SK-N-SH (cell line): ENCODE data around the gene NUP37. TPM values are rescaled to one million over a fixed set of nuclear protein-coding genes. Genes with fewer than 3 reads are reported as not detected.

ENCODE experiments used
- CTCF ChIA-PET: fragments of 300-600, 350-600 bp; formaldehyde crosslinking; extraction: SDS; loops from one replicate; lab custom pipeline; 2021; lab: Yijun Ruan, JAX
- POLR2A ChIA-PET: fragments of 350-600 bp; sonication (Branson Sonifier 250); formaldehyde crosslinking; extraction: SDS; loops from one replicate; lab custom pipeline; 2020; ENCODE audit warnings: antibody characterized with exemption, inconsistent platforms; lab: Yijun Ruan, JAX
- DNase-seq: peaks from one replicate; pipeline ENCODE4 v3.0.0; 2012
- H2AFZ ChIP-seq: fragments of 200-600 bp; sonication (generic); 2 replicates; pipeline ENCODE4 v1.8.1; 2016; ENCODE audit warnings: antibody characterized with exemption, mild to moderate bottlenecking, low read depth
- H3F3A ChIP-seq: fragments of 200-600 bp; sonication (generic); replicated peaks from 2 replicates; pipeline ENCODE3; 2016; ENCODE audit warnings: antibody characterized with exemption, mild to moderate bottlenecking; ENCODE audit not compliant: insufficient read depth
- H3K27ac ChIP-seq, 2 experiments: fragments of 200-500 bp in 1 of 2; fragments of 200-600 bp in 1 of 2; sonication (Bioruptor generic) in 1 of 2; sonication (generic), shearing (Covaris generic) in 1 of 2; 2 replicates each; pipeline versions ENCODE4 v1.5.1 to v1.6.1; 2014 to 2016; ENCODE audit warnings: low read depth in 2 of 2, inconsistent platforms in 1 of 2, low read length in 1 of 2, mild to moderate bottlenecking in 1 of 2, mixed read lengths in 1 of 2
- H3K27me3 ChIP-seq: fragments of 200-600 bp; sonication (generic), shearing (Covaris generic); 2 replicates; pipeline ENCODE4 v1.6.1; 2016; ENCODE audit warnings: mixed run types; ENCODE audit not compliant: insufficient read depth
- H3K36me3 ChIP-seq, 2 experiments: fragments of 200-500 bp in 1 of 2; fragments of 200-600 bp in 1 of 2; sonication (Bioruptor generic) in 1 of 2; sonication (generic) in 1 of 2; replicated peaks in 1 of 2; 2 replicates each; pipeline versions ENCODE3 to v1.5.1; 2014 to 2016; ENCODE audit warnings: low read length in 1 of 2, mild to moderate bottlenecking in 1 of 2; ENCODE audit not compliant: insufficient read depth in 2 of 2, control insufficient read depth in 1 of 2
- H3K4me1 ChIP-seq, 2 experiments: fragments of 200-500 bp in 1 of 2; fragments of 200-600 bp in 1 of 2; sonication (Bioruptor generic) in 1 of 2; sonication (generic), shearing (Covaris generic) in 1 of 2; 2 replicates each; pipeline versions ENCODE4 v1.5.1 to v1.6.1; 2014 to 2016; ENCODE audit warnings: low read depth in 1 of 2, low read length in 1 of 2, mixed run types in 1 of 2; ENCODE audit not compliant: insufficient read depth in 2 of 2, control insufficient read depth in 1 of 2
- H3K4me2 ChIP-seq: fragments of 200-600 bp; sonication (generic), shearing (Covaris generic); 2 replicates; pipeline ENCODE4 v1.6.1; 2017; ENCODE audit warnings: mixed run types
- H3K4me3 ChIP-seq, 2 experiments: fragments of 200-500 bp in 1 of 2; fragments of 200-600 bp in 1 of 2; sonication (Bioruptor generic) in 1 of 2; sonication (generic), shearing (Covaris generic) in 1 of 2; 2 replicates each; pipeline versions ENCODE4 v1.5.1 to v1.8.1; 2014 to 2016; ENCODE audit warnings: low read depth in 2 of 2, inconsistent platforms in 1 of 2, low read length in 1 of 2, mild to moderate bottlenecking in 1 of 2, mixed read lengths in 1 of 2, moderate library complexity in 1 of 2
- H3K79me2 ChIP-seq: fragments of 200-600 bp; sonication (generic); 2 replicates; pipeline ENCODE4 v1.8.1; 2017; ENCODE audit warnings: mild to moderate bottlenecking; ENCODE audit not compliant: insufficient read depth
- H3K9ac ChIP-seq: fragments of 200-600 bp; sonication (generic); 2 replicates; pipeline ENCODE4 v1.6.1; 2017; ENCODE audit warnings: mixed run types
- H3K9me2 ChIP-seq: fragments of 200-600 bp; sonication (generic); 2 replicates; pipeline ENCODE4 v1.6.1; 2017; ENCODE audit warnings: mixed run types
- H3K9me3 ChIP-seq: fragments of 200-600 bp; sonication (generic); 2 replicates; pipeline ENCODE4 v1.6.1; 2017; ENCODE audit warnings: mixed run types, mild to moderate bottlenecking, moderate library complexity
- H4K20me1 ChIP-seq: fragments of 200-600 bp; sonication (generic); 2 replicates; pipeline ENCODE4 v1.6.1; 2017; ENCODE audit warnings: mild to moderate bottlenecking, mixed run types; ENCODE audit not compliant: insufficient read depth
- ELF1 ChIP-seq: IDR thresholded peaks from 2 replicates; pipeline ENCODE4 v1.4.0; 2012
- EP300 ChIP-seq, 2 experiments: IDR thresholded peaks; 2 replicates each; pipeline versions ENCODE4 v1.4.0 to v1.6.1; 2012; ENCODE audit warnings: borderline replicate concordance in 1 of 2, low read depth in 1 of 2, low read length in 1 of 2
- FOSL2 ChIP-seq: IDR thresholded peaks from 2 replicates; pipeline ENCODE4 v1.4.0; 2012; ENCODE audit warnings: low read depth, mild to moderate bottlenecking, moderate library complexity, borderline replicate concordance
- FOXM1 ChIP-seq: IDR thresholded peaks from 2 replicates; pipeline ENCODE4 v1.4.0; 2012; ENCODE audit warnings: low read depth, mild to moderate bottlenecking
- GABPA ChIP-seq: IDR thresholded peaks from 2 replicates; pipeline ENCODE4 v1.4.0; 2012; ENCODE audit warnings: low read depth, mild to moderate bottlenecking
- GATA2 ChIP-seq: sonication (generic); formaldehyde crosslinking; IDR thresholded peaks from 2 replicates; pipeline ENCODE4 v1.5.0; 2020; ENCODE audit warnings: mild to moderate bottlenecking, missing genetic modification reagents
- JUND ChIP-seq: IDR thresholded peaks from 2 replicates; pipeline ENCODE4 v1.4.0; 2012
- MXI1 ChIP-seq: IDR thresholded peaks from 2 replicates; pipeline ENCODE4 v1.6.1; 2012; ENCODE audit warnings: mild to moderate bottlenecking, low read depth, low read length, improper control_type of control experiment
- NFIC ChIP-seq: IDR thresholded peaks from 2 replicates; pipeline ENCODE4 v1.4.0; 2012; ENCODE audit warnings: borderline replicate concordance
- PBX3 ChIP-seq: IDR thresholded peaks from 2 replicates; pipeline ENCODE4; 2012
- REST ChIP-seq: IDR thresholded peaks from 2 replicates; pipeline ENCODE4 v1.6.1; 2012; ENCODE audit warnings: mild to moderate bottlenecking, low read depth, low read length, moderate library complexity
- RFX5 ChIP-seq: IDR thresholded peaks from 2 replicates; pipeline ENCODE4 v1.6.1; 2012; ENCODE audit warnings: mild to moderate bottlenecking, improper control_type of control experiment, low read length
- RXRA ChIP-seq: IDR thresholded peaks from 2 replicates; pipeline ENCODE4 v1.4.0; 2012; ENCODE audit warnings: low read depth, mild to moderate bottlenecking, borderline replicate concordance
- SMC3 ChIP-seq: IDR thresholded peaks from 2 replicates; pipeline ENCODE4 v1.6.1; 2012; ENCODE audit warnings: low read depth, low read length, improper control_type of control experiment
- TCF12 ChIP-seq: IDR thresholded peaks from 2 replicates; pipeline ENCODE4 v1.4.0; 2012
- TEAD4 ChIP-seq: IDR thresholded peaks from 2 replicates; pipeline ENCODE4 v1.4.0; 2012; ENCODE audit warnings: mild to moderate bottlenecking, borderline replicate concordance; ENCODE audit not compliant: insufficient read depth
- USF1 ChIP-seq: IDR thresholded peaks from 2 replicates; pipeline ENCODE4 v1.4.0; 2012; ENCODE audit warnings: low read depth, borderline replicate concordance
- USF2 ChIP-seq: fragments of 150-350 bp; IDR thresholded peaks from 2 replicates; pipeline ENCODE4 v1.6.1; 2017; ENCODE audit warnings: antibody characterized with exemption, low read length, low read depth, borderline replicate concordance
- YY1 ChIP-seq: IDR thresholded peaks from 2 replicates; pipeline ENCODE4 v1.4.0; 2012; ENCODE audit warnings: low read depth, mild to moderate bottlenecking
- ZBTB33 ChIP-seq: IDR thresholded peaks from 2 replicates; pipeline ENCODE4 v1.4.0; 2012; ENCODE audit warnings: low read depth, borderline replicate concordance
- WGBS: methylation state at CpG from one replicate; pipeline ENCODE4 v1.1.6; 2017; ENCODE audit warnings: low lambda C conversion rate; 5-methylcytosine and 5-hydroxymethylcytosine counted together
- polyA plus RNA-seq, 3 experiments: library from polyadenylated mRNA; depleted of rRNA; stranded (reverse); fragments of >200 nt; gene quantifications; 2 replicates each; pipeline ENCODE4 v1.2.3, GENCODE V29; 2012
- TF ChIP-seq, protein P1 (sequence below): IDR thresholded peaks from 2 replicates; pipeline ENCODE4 v1.4.0; 2012; ENCODE audit warnings: low read depth

Gene NUP37, protein sequence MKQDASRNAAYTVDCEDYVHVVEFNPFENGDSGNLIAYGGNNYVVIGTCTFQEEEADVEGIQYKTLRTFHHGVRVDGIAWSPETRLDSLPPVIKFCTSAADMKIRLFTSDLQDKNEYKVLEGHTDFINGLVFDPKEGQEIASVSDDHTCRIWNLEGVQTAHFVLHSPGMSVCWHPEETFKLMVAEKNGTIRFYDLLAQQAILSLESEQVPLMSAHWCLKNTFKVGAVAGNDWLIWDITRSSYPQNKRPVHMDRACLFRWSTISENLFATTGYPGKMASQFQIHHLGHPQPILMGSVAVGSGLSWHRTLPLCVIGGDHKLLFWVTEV
- 29.2 and 34.5 TPM in 2 replicates for polyA plus RNA-seq (2012; rRNA removed)
- 46.8 and 61.1 TPM in 2 replicates for polyA plus RNA-seq (2012; cell fraction: cytosol; rRNA removed)
- 15.2 and 26.9 TPM in 2 replicates for polyA plus RNA-seq (2012; cell fraction: nucleus; rRNA removed)

DNA sequence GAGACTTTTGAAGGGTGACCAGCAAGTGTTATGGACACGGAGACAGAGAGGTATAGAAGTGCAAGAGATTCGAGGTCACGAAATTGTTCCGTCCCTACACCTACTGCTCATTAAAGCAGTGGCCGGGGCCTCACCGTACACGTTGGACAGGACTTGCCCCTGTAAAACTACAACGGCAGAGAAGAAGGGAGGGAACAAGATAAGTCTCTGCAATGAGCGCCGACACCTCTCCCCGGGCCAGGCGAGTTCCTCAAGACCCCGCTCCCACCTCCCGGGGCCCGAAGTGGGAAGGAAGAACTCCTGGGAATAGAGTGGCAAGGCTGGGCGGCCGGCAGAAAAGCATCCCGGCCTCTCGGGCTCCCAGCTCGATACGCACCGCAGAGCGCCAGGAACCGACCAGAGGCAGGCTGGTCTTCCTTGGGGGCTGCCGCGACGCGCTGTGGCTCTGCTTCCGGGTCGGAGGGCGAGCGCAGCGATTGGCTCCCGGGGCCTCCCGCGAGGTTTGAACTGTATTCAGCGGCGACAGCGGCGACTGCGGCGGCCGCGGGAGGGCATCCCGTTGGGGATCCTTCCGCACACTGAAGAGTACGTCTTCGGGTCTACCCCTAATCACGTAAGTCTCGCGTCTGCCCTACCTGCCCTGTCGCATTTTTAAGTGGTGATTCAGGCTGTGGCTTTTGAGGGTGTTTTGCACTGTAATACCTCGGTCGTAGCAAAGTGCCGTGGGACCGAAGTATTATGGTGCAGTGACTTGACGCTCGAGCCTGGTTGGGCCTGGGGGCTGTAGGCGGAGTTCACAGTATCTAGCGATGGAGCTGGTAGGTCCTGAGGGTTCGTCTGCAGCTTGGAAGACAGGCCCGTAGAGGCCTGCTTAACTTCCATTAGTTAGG lies at the start of gene NUP37, which contains the start of gene PARPBP:
NUP37 (minus strand) TSS at position 441 of the 890 bp plus-strand sequence. CDS start 1,596 bp downstream, outside the sequence.
PARPBP (plus strand) TSS at position 510 of the 890 bp plus-strand sequence. CDS start 3,706 bp downstream, outside the sequence.
- no peaks in the 10 kb centered on the region for H3K9me3 ChIP-seq
- peaks cover 28 to 29% of the 10 kb centered on the region in 2 experiments for H3K36me3 ChIP-seq
- peak within 1 kb of the TSS; percentile 83 for H3K9ac ChIP-seq
- H3K27me3 ChIP-seq: no peaks in the 10 kb centered on the region
- peak within 1 kb of the TSS; percentile 62 to 86 for H3K27ac ChIP-seq
- no peaks in the 10 kb centered on the region for H4K20me1 ChIP-seq
- no peaks in the 10 kb centered on the region for H3K9me2 ChIP-seq
- H3K4me3 ChIP-seq: peak within 1 kb of the TSS; percentile 86 to 95
- no peaks in the 10 kb centered on the region for H3F3A ChIP-seq
- peaks cover 6 to 10% of the 10 kb centered on the region in 2 experiments; a peak in 3 of 4 replicates for H3K4me1 ChIP-seq
- CTCF ChIA-PET: interaction anchor here (0.8 to 1.8 kb wide), 3 partner anchors 24 to 50 kb away, joined by 3 to 4 read pairs (median 4); no protein-coding TSS in a partner anchor
- peak within 1 kb of the TSS; percentile 94 for H2AFZ ChIP-seq
- under 1% methylated on average over 28 of the region's 62 CpGs for WGBS
- peak within 1 kb of the TSS; percentile 85 for H3K4me2 ChIP-seq
- DNase-seq: peak; percentile 91
- POLR2A ChIA-PET: interaction anchor here (0.6 to 1.0 kb wide), 2 partner anchors 58 to 211 kb away, joined by 3 read pairs; partner anchors contain the start of gene WASHC3
- H3K79me2 ChIP-seq: peaks cover 51% of the 10 kb centered on the region
- no peak for TF ChIP-seq SMC3
- peak; percentile 96 for TF ChIP-seq ZBTB33
- TF ChIP-seq TEAD4: 0 out of 2 replicates have a peak, but pooled peaks have one; percentile 31
- no peak for TF ChIP-seq FOSL2
- TF ChIP-seq GABPA: peak; percentile 87
- 0 out of 2 replicates have a peak, but pooled peaks have one; percentile 16 for TF ChIP-seq TCF12
- no peak for TF ChIP-seq JUND
- TF ChIP-seq YY1: peak; percentile 47; the same call in 1 of the 2 replicates
- peak; percentile 99 for TF ChIP-seq FOXM1
- TF ChIP-seq EP300 (IDR thresholded peaks at IDR 0.05; ENCODE audit: borderline replicate concordance in 1 of 2, low read depth in 1 of 2, low read length in 1 of 2): peak in 1 of 2 experiments; percentile 35; a peak in 1 of 4 replicates
- peak; percentile 87 for TF ChIP-seq ELF1
- TF ChIP-seq REST: peak; percentile 57; the same call in 1 of the 2 replicates
- 0 out of 2 replicates have a peak, but pooled peaks have one; percentile 33 for TF ChIP-seq PBX3
- no peak for TF ChIP-seq USF1
- no peak for TF ChIP-seq USF2
- TF ChIP-seq RXRA: no peak
- no peak for TF ChIP-seq RFX5
- TF ChIP-seq MXI1: peak; percentile 83; the same call in 1 of the 2 replicates
- TF ChIP-seq, protein P1, sequence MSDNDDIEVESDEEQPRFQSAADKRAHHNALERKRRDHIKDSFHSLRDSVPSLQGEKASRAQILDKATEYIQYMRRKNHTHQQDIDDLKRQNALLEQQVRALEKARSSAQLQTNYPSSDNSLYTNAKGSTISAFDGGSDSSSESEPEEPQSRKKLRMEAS: peak; percentile 92
- no peak for TF ChIP-seq GATA2 (CRISPR knock-in tag)
- no peak for TF ChIP-seq NFIC
